ENCODE measurements around the gene UCK1. TPM values are rescaled to one million over a fixed set of nuclear protein-coding genes. Genes with fewer than 3 reads are reported as not detected.

Gene UCK1
- total and polyA plus RNA-seq, 4 donors, result 13.4 to 34.1 (median 24.0) TPM

DNA sequence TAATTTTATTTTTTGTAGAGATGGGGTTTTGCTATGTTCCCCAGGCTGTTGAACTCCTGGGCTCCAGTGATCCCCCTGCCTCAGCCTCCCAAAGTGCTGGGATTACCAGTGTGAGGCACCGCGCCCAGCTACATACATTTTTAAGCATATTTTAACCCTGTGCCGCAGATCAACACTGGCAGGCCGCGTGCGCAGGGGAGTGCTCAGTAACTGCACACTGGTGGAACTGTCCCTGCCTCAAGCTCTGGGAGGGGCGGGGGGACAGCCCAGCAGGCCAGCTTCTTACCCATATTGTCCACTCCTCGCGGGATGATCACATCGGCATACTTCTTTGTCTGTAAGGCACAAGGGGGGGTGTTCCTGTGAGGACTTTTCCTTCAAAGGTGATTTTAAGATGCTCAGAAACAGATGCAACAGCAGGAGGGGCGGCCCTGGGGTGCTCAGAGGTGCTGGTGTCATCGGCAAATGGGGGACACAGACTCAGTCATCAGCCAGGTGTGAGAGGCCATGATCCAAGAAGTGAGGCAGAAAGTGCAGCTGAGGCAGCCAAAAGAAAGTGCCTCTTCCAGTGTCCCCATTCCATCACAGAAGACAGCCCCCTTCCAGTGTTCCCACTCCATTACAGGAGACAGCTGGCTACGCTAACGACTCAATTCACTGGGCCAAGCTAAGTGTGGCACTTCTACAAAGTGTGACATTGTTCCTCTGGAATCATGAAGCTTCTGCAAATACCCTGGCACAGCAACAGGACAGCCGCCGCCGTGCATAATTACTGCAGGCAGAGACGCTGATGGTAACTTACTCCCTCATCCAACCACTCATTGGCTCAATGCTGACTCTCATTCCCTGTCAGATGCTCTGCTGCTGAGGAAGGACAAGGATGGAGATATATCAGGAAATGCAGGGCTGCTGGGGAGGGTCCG, 5.2 kb downstream of the UCK1 start:
- no peaks in the 10 kb centered on the region for H3K9me3 ChIP-seq (ENCODE audit: control insufficient read depth in 4 of 4, low read length in 3 of 4)
- no peak overlapping the region for H3K9ac ChIP-seq (ENCODE audit: low read depth in 1 of 2, low read length in 2 of 2)
- H3K27ac ChIP-seq (ENCODE audit: low read depth in 1 of 2, low read length in 2 of 2), result no peak overlapping the region
- peaks cover 1 to 16% (median 12%) of the 10 kb centered on the region in 4 donors for H3K4me1 ChIP-seq (ENCODE audit: control insufficient read depth in 4 of 4, insufficient read depth in 4 of 4, low read length in 3 of 4)
- 90% methylated on average over 19 of the region's 19 CpGs for WGBS
- TF ChIP-seq, protein P1, sequence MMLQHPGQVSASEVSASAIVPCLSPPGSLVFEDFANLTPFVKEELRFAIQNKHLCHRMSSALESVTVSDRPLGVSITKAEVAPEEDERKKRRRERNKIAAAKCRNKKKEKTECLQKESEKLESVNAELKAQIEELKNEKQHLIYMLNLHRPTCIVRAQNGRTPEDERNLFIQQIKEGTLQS (IDR thresholded peaks at IDR 0.05), result no peak
- TF ChIP-seq HNF4G (IDR thresholded peaks at IDR 0.05), result no peak
- TF ChIP-seq NR2F2 (IDR thresholded peaks at IDR 0.05), result no peak
- no peak for TF ChIP-seq EGR1 (IDR thresholded peaks at IDR 0.05; ENCODE audit: low read depth in 2 of 2)
- TF ChIP-seq FOXA2 (IDR thresholded peaks at IDR 0.05), result no peak
- TF ChIP-seq, protein P2, sequence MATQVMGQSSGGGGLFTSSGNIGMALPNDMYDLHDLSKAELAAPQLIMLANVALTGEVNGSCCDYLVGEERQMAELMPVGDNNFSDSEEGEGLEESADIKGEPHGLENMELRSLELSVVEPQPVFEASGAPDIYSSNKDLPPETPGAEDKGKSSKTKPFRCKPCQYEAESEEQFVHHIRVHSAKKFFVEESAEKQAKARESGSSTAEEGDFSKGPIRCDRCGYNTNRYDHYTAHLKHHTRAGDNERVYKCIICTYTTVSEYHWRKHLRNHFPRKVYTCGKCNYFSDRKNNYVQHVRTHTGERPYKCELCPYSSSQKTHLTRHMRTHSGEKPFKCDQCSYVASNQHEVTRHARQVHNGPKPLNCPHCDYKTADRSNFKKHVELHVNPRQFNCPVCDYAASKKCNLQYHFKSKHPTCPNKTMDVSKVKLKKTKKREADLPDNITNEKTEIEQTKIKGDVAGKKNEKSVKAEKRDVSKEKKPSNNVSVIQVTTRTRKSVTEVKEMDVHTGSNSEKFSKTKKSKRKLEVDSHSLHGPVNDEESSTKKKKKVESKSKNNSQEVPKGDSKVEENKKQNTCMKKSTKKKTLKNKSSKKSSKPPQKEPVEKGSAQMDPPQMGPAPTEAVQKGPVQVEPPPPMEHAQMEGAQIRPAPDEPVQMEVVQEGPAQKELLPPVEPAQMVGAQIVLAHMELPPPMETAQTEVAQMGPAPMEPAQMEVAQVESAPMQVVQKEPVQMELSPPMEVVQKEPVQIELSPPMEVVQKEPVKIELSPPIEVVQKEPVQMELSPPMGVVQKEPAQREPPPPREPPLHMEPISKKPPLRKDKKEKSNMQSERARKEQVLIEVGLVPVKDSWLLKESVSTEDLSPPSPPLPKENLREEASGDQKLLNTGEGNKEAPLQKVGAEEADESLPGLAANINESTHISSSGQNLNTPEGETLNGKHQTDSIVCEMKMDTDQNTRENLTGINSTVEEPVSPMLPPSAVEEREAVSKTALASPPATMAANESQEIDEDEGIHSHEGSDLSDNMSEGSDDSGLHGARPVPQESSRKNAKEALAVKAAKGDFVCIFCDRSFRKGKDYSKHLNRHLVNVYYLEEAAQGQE (IDR thresholded peaks at IDR 0.05), result no peak
- TF ChIP-seq HNF4A (conservative IDR thresholded peaks at IDR 0.05), result no peak
- TF ChIP-seq GABPA (IDR thresholded peaks at IDR 0.05 in 1 of 2, conservative IDR thresholded peaks at IDR 0.05 in 1 of 2), result no peak
- TF ChIP-seq TAF1 (conservative IDR thresholded peaks at IDR 0.05), result no peak
- TF ChIP-seq, protein P3, sequence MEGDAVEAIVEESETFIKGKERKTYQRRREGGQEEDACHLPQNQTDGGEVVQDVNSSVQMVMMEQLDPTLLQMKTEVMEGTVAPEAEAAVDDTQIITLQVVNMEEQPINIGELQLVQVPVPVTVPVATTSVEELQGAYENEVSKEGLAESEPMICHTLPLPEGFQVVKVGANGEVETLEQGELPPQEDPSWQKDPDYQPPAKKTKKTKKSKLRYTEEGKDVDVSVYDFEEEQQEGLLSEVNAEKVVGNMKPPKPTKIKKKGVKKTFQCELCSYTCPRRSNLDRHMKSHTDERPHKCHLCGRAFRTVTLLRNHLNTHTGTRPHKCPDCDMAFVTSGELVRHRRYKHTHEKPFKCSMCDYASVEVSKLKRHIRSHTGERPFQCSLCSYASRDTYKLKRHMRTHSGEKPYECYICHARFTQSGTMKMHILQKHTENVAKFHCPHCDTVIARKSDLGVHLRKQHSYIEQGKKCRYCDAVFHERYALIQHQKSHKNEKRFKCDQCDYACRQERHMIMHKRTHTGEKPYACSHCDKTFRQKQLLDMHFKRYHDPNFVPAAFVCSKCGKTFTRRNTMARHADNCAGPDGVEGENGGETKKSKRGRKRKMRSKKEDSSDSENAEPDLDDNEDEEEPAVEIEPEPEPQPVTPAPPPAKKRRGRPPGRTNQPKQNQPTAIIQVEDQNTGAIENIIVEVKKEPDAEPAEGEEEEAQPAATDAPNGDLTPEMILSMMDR (IDR thresholded peaks at IDR 0.05; ENCODE audit: low read depth, low read length, missing input control), result no peak
- no peak for TF ChIP-seq RAD21 (IDR thresholded peaks at IDR 0.05)
- TF ChIP-seq SP1 (IDR thresholded peaks at IDR 0.05), result no peak
- TF ChIP-seq, protein P4, sequence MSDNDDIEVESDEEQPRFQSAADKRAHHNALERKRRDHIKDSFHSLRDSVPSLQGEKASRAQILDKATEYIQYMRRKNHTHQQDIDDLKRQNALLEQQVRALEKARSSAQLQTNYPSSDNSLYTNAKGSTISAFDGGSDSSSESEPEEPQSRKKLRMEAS (IDR thresholded peaks at IDR 0.05), result no peak
- no peak for TF ChIP-seq RXRA (IDR thresholded peaks at IDR 0.05)
- no peak for TF ChIP-seq JUND (IDR thresholded peaks at IDR 0.05)
- TF ChIP-seq FOXA1 (IDR thresholded peaks at IDR 0.05), result no peak
- TF ChIP-seq YY1 (IDR thresholded peaks at IDR 0.05), result no peak
- TF ChIP-seq, protein P5, sequence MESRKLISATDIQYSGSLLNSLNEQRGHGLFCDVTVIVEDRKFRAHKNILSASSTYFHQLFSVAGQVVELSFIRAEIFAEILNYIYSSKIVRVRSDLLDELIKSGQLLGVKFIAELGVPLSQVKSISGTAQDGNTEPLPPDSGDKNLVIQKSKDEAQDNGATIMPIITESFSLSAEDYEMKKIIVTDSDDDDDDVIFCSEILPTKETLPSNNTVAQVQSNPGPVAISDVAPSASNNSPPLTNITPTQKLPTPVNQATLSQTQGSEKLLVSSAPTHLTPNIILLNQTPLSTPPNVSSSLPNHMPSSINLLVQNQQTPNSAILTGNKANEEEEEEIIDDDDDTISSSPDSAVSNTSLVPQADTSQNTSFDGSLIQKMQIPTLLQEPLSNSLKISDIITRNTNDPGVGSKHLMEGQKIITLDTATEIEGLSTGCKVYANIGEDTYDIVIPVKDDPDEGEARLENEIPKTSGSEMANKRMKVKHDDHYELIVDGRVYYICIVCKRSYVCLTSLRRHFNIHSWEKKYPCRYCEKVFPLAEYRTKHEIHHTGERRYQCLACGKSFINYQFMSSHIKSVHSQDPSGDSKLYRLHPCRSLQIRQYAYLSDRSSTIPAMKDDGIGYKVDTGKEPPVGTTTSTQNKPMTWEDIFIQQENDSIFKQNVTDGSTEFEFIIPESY (IDR thresholded peaks at IDR 0.05), result no peak
- H3K27me3 ChIP-seq (ENCODE audit: control insufficient read depth in 4 of 4, insufficient read depth in 4 of 4, low read length in 3 of 4), result no peaks in the 10 kb centered on the region
- H3K36me3 ChIP-seq (ENCODE audit: control insufficient read depth in 4 of 4, insufficient read depth in 3 of 4, low read depth in 1 of 4, low read length in 3 of 4), result peaks cover 14 to 76% (median 38%) of the 10 kb centered on the region in 4 donors
- DNase-seq (ENCODE audit: low spot score), result no peak
- no peak overlapping the region for H3K4me3 ChIP-seq (ENCODE audit: low read depth in 1 of 3, low read length in 3 of 3)

Measured in liver (tissue), 9 donors.